ENCODE measurements around the gene KCNH2. TPM values are rescaled to one million over a fixed set of nuclear protein-coding genes. Genes with fewer than 3 reads are reported as not detected.
"Not testable (repeated sequence)": the region's sequence is repeated elsewhere in the genome, so short reads cannot be mapped to it uniquely, and the experiment has no call there.

KCNH2 gene, protein sequence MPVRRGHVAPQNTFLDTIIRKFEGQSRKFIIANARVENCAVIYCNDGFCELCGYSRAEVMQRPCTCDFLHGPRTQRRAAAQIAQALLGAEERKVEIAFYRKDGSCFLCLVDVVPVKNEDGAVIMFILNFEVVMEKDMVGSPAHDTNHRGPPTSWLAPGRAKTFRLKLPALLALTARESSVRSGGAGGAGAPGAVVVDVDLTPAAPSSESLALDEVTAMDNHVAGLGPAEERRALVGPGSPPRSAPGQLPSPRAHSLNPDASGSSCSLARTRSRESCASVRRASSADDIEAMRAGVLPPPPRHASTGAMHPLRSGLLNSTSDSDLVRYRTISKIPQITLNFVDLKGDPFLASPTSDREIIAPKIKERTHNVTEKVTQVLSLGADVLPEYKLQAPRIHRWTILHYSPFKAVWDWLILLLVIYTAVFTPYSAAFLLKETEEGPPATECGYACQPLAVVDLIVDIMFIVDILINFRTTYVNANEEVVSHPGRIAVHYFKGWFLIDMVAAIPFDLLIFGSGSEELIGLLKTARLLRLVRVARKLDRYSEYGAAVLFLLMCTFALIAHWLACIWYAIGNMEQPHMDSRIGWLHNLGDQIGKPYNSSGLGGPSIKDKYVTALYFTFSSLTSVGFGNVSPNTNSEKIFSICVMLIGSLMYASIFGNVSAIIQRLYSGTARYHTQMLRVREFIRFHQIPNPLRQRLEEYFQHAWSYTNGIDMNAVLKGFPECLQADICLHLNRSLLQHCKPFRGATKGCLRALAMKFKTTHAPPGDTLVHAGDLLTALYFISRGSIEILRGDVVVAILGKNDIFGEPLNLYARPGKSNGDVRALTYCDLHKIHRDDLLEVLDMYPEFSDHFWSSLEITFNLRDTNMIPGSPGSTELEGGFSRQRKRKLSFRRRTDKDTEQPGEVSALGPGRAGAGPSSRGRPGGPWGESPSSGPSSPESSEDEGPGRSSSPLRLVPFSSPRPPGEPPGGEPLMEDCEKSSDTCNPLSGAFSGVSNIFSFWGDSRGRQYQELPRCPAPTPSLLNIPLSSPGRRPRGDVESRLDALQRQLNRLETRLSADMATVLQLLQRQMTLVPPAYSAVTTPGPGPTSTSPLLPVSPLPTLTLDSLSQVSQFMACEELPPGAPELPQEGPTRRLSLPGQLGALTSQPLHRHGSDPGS
- total RNA-seq: 10 to 100 TPM in 2 of 7 donors, 1 to 10 TPM in 5; 2.0 to 26.3 (median 8.0) TPM
- polyA plus RNA-seq: 1 to 10 TPM; 3.0 to 5.0 TPM
- long read RNA-seq, donor 1, transcript KCNH2-204 (5 exons, 2,430 nt): major isoform, 7 of 15 reads
- long read RNA-seq, donor 1, partial matches to known transcripts: 7 of 15 reads
- long read RNA-seq, donor 1, other reads (novel, unspliced or antisense): 0 of 15 reads
- long read RNA-seq, donor 2, full-length matches to known transcripts: 3 of 3 reads
- long read RNA-seq, donor 2, partial matches to known transcripts: 0 of 3 reads
- long read RNA-seq, donor 2, other reads (novel, unspliced or antisense): 0 of 3 reads
- long read RNA-seq, donor 3, transcript KCNH2-204 (5 exons, 2,430 nt): major isoform, 6 of 17 reads
- long read RNA-seq, donor 3, partial matches to known transcripts: 3 of 17 reads
- long read RNA-seq, donor 3, other reads (novel, unspliced or antisense): 3 of 17 reads

- Histone ChIP-seq H3K27me3 (no peaks in the 10 kb centered on the region), H3K4me1 (ENCODE audit: insufficient read depth) (peaks cover 18% of the 10 kb centered on the region), H3K9me3 (no peaks in the 10 kb centered on the region), H3K4me3 (peak within 1 kb of the TSS; percentile 46), H3K36me3 (no peaks in the 10 kb centered on the region), H3K27ac (no peak within 1 kb of the TSS)
- intact Hi-C loops (cut with DNase I): loop anchor here in 1 of 4 donors (10.0 kb wide), 1 partner anchor 193 kb away; no protein-coding TSS in a partner anchor
- WGBS, 3 donors: 1% methylated on average over 39 to 81 of the region's 81 CpGs
- TF ChIP-seq, protein P1, sequence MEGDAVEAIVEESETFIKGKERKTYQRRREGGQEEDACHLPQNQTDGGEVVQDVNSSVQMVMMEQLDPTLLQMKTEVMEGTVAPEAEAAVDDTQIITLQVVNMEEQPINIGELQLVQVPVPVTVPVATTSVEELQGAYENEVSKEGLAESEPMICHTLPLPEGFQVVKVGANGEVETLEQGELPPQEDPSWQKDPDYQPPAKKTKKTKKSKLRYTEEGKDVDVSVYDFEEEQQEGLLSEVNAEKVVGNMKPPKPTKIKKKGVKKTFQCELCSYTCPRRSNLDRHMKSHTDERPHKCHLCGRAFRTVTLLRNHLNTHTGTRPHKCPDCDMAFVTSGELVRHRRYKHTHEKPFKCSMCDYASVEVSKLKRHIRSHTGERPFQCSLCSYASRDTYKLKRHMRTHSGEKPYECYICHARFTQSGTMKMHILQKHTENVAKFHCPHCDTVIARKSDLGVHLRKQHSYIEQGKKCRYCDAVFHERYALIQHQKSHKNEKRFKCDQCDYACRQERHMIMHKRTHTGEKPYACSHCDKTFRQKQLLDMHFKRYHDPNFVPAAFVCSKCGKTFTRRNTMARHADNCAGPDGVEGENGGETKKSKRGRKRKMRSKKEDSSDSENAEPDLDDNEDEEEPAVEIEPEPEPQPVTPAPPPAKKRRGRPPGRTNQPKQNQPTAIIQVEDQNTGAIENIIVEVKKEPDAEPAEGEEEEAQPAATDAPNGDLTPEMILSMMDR (IDR thresholded peaks at IDR 0.05): no peak
- peak in 3 of 5 donors; percentile 66 to 74 (median 70) for DNase-seq
Measured at GRCh38 chr7:150978126-150978789, at the start of gene KCNH2. KCNH2 (minus strand) TSS chr7:150978321; CDS start chr7:150977913, 408 bp downstream.

DNA sequence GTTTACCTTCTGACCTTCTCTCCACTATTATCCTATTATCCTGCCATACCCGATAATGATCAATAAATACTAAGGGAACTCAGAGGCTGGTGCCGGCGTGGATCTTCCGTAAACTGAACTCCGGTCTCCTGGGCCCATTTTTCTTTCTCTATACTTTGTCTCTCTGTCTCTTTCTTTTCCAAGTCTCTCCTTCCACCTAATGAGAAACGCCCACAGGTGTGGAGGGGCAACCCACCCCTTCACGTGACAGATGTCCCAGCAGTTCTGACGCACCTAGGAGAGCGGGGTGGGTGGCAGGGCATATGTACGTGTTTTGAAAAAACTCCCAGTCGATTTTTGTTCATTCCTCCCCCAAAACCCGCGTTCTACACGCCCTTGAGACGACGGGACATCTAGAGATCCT is 49.6 kb upstream of the KCNH2 start:
- not testable (repeated sequence) for H3K27me3 ChIP-seq; H3K9me3 ChIP-seq; DNase-seq; H3K4me1 ChIP-seq (ENCODE audit: insufficient read depth); H3K36me3 ChIP-seq
- intact Hi-C loops (cut with DNase I): loop anchor here in 1 of 4 donors (2.0 kb wide), 1 partner anchor 59 kb away; the partner anchor contains the start of gene AGAP3
- peak overlapping the region in 1 of 2 donors; percentile 74 for H3K27ac ChIP-seq
- peak overlapping the region; percentile 82 for H3K4me3 ChIP-seq
- WGBS, 3 donors: 8 to 17% (median 14%) methylated on average over 16 of the region's 16 CpGs

DNA sequence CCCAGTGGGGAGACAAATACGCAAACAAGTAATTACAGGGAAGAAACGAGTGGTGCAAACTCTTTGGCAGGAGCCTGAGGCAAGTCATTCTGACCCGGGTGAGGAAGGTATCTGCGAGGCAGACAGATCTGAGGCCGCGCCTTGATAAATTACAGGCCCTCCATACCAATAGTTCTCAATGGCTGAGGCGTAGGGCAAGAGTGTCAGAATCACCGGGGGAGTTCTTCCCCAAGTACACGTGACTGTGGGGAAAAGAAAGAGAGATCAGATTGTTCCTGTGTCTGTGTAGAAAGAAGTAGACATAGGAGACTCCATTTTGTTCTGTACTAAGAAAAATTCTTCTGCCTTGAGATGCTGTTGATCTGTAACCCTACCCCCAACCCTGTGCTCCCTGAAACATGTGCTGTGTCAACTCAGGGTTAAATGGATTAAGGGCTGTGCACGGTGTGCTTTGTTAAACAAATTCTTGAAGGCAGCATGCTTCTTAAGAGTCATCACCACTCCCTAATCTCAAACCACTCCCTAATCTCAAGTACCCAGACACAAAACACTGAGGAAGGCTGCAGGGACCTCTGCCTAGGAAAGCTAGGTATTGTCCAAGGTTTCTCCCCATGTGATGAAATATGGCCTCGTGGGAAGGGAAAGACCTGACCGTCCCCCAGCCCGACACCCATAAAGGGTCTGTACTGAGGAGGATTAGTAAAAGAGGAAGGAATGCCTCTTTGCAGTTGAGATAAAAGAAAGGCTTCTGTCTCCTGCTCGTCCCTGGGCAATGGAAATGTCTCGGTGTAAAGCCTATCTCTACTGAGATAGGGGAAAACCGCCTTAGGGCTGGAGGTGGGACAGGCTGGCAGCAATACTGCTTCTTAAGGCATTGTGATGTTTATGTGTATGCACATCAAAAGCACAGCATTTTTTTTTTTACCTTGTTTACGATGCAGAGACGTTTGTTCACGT is 48.9 kb upstream of the KCNH2 start:
- H3K9me3 ChIP-seq; H3K27ac ChIP-seq; intact Hi-C loops (cut with DNase I); H3K27me3 ChIP-seq; H3K36me3 ChIP-seq; H3K4me3 ChIP-seq; DNase-seq; H3K4me1 ChIP-seq (ENCODE audit: insufficient read depth): not testable (repeated sequence)
- WGBS, 3 donors: 40 to 46% (median 43%) methylated on average over 19 of the region's 19 CpGs

- intact Hi-C loops (cut with DNase I): no loop called here
- peaks cover 4% of the 10 kb centered on the region for H3K4me1 ChIP-seq (ENCODE audit: insufficient read depth)
- no peak for DNase-seq
- H3K36me3 ChIP-seq: no peaks in the 10 kb centered on the region
- H3K27ac ChIP-seq: no peak overlapping the region
- no peaks in the 10 kb centered on the region for H3K9me3 ChIP-seq
- H3K27me3 ChIP-seq: no peaks in the 10 kb centered on the region
- WGBS, 3 donors: 83 to 87% (median 83%) methylated on average over 4 of the region's 4 CpGs
- TF ChIP-seq EP300 (IDR thresholded peaks at IDR 0.05) (no peak), POLR2A (IDR thresholded peaks at IDR 0.05) (no peak)
- TF ChIP-seq, protein P1 (IDR thresholded peaks at IDR 0.05): no peak
- H3K4me3 ChIP-seq: no peak overlapping the region
Measured at GRCh38 chr7:151025924-151026671, 48.0 kb upstream of the KCNH2 start.
